H1 (cell line): ENCODE results near the gene SLC25A36. TPM values are rescaled to one million over a fixed set of nuclear protein-coding genes. Genes with fewer than 3 reads are reported as not detected.

Experiments
- CTCF ChIA-PET: fragments of 300-600 bp; sonication (Branson Sonifier 250); formaldehyde crosslinking; loops from one replicate; lab custom pipeline; 2021; ENCODE audit not compliant: partially characterized antibody; lab: Charles Lee
- POLR2A ChIA-PET: fragments of 300-600 bp; sonication (Branson Sonifier 250); formaldehyde crosslinking; loops from one replicate; lab custom pipeline; 2021; ENCODE audit warnings: inconsistent platforms; ENCODE audit not compliant: partially characterized antibody; lab: Charles Lee
- DNase-seq, 2 experiments: peaks; one replicate each; pipeline versions ENCODE4 v3.0.0 to v3.0.0-alpha.2; 2010 to 2022; ENCODE audit warnings: low spot score in 2 of 2, low read depth in 1 of 2, mixed read lengths in 1 of 2
- FAIRE-seq: peaks from 2 replicates; lab custom pipeline; 2011; peaks lifted over from hg19 to GRCh38; lab: Jason Lieb, UNC
- H2AFZ ChIP-seq: 2 replicates; pipeline ENCODE4 v1.8.1; 2012; ENCODE audit warnings: low read length, inconsistent platforms
- H2AK5ac ChIP-seq: 2 replicates; pipeline ENCODE4 v1.6.1; 2013; ENCODE audit warnings: low read depth, low read length
- H2BK120ac ChIP-seq: replicated peaks from 2 replicates; pipeline ENCODE3; 2013; ENCODE audit warnings: low read depth, low read length, inconsistent platforms
- H2BK12ac ChIP-seq: 2 replicates; pipeline ENCODE4 v1.6.1; 2013; ENCODE audit warnings: low read depth, low read length
- H2BK15ac ChIP-seq: 2 replicates; pipeline ENCODE4 v1.6.1; 2013; ENCODE audit warnings: low read length
- H2BK20ac ChIP-seq: 2 replicates; pipeline ENCODE4 v1.6.1; 2013; ENCODE audit warnings: low read length
- H2BK5ac ChIP-seq: 2 replicates; pipeline ENCODE4 v1.6.1; 2013; ENCODE audit warnings: low read depth, low read length
- H3K14ac ChIP-seq: 2 replicates; pipeline ENCODE4 v1.6.1; 2013; ENCODE audit warnings: inconsistent platforms; ENCODE audit not compliant: insufficient read length
- H3K18ac ChIP-seq: 2 replicates; pipeline ENCODE4 v1.6.1; 2013; ENCODE audit warnings: low read length; ENCODE audit errors: extremely low read depth
- H3K23ac ChIP-seq: 2 replicates; pipeline ENCODE4 v1.6.1; 2013; ENCODE audit warnings: inconsistent platforms; ENCODE audit not compliant: insufficient read length
- H3K23me2 ChIP-seq: 2 replicates; pipeline ENCODE4 v1.6.1; 2013; ENCODE audit warnings: low read depth, low read length
- H3K27ac ChIP-seq: 2 replicates; pipeline ENCODE4 v1.6.1; 2011; ENCODE audit warnings: low read depth, low read length, inconsistent platforms
- H3K27me3 ChIP-seq, 4 experiments: replicated peaks in 1 of 4; 1 replicate in 1 of 4; 2 replicates in 3 of 4; pipeline versions ENCODE4 v1.6.1 to v1.8.1; 2011 to 2013; ENCODE audit warnings: low read length in 3 of 4, mild to moderate bottlenecking in 3 of 4, inconsistent platforms in 2 of 4, mixed read lengths in 2 of 4, moderate library complexity in 1 of 4; ENCODE audit not compliant: control insufficient read depth in 3 of 4, insufficient read depth in 3 of 4; ENCODE audit errors: extremely low read depth in 1 of 4
- H3K36me3 ChIP-seq, 4 experiments: 2 replicates each; pipeline versions ENCODE4 v1.6.1 to v1.8.1; 2011 to 2013; ENCODE audit warnings: mild to moderate bottlenecking in 4 of 4, low read length in 3 of 4, moderate library complexity in 2 of 4, control low read depth in 1 of 4, inconsistent platforms in 1 of 4; ENCODE audit not compliant: insufficient read depth in 4 of 4, control insufficient read depth in 2 of 4
- H3K4ac ChIP-seq: replicated peaks from 2 replicates; pipeline ENCODE3; 2013; ENCODE audit warnings: low read length, low read depth, mixed read lengths, inconsistent platforms; ENCODE audit not compliant: insufficient read length
- H3K4me1 ChIP-seq, 4 experiments: replicated peaks in 1 of 4; 1 replicate in 1 of 4; 2 replicates in 3 of 4; pipeline versions ENCODE4 v1.6.1 to v1.8.1; 2011 to 2013; ENCODE audit warnings: low read length in 3 of 4, inconsistent platforms in 2 of 4, mixed read lengths in 1 of 4; ENCODE audit not compliant: insufficient read depth in 4 of 4, control insufficient read depth in 3 of 4
- H3K4me2 ChIP-seq, 2 experiments: 2 replicates each; pipeline versions ENCODE4 v1.6.1 to v1.8.1; 2011 to 2013; ENCODE audit warnings: low read depth in 2 of 2, low read length in 2 of 2, control low read depth in 1 of 2, inconsistent platforms in 1 of 2, mild to moderate bottlenecking in 1 of 2; ENCODE audit not compliant: insufficient read depth in 1 of 2
- H3K4me3 ChIP-seq, 4 experiments: fragments of 200-600, 300-600 bp in 1 of 4; sonication (generic), shearing (Covaris generic), sonication (Bioruptor Twin) in 1 of 4; 2 replicates each; pipeline versions ENCODE4 v1.5.1 to v1.8.1; 2011 to 2016; ENCODE audit warnings: low read length in 4 of 4, low read depth in 3 of 4, control low read depth in 2 of 4, inconsistent platforms in 2 of 4, mild to moderate bottlenecking in 2 of 4, mixed read lengths in 1 of 4, moderate library complexity in 1 of 4; ENCODE audit not compliant: insufficient read depth in 2 of 4; ENCODE audit errors: extremely low read depth in 1 of 4
- H3K56ac ChIP-seq: replicated peaks from 2 replicates; pipeline ENCODE3; 2013; ENCODE audit warnings: low read depth, mild to moderate bottlenecking, mixed read lengths, low read length, inconsistent platforms; ENCODE audit not compliant: insufficient read length
- H3K79me1 ChIP-seq: 2 replicates; pipeline ENCODE4 v1.6.1; 2013; ENCODE audit warnings: low read depth, low read length, control low read depth
- H3K79me2 ChIP-seq, 2 experiments: 2 replicates each; pipeline versions ENCODE4 v1.6.1 to v1.8.1; 2012 to 2013; ENCODE audit warnings: low read length in 2 of 2, mild to moderate bottlenecking in 2 of 2, inconsistent platforms in 1 of 2; ENCODE audit not compliant: insufficient read depth in 2 of 2, control insufficient read depth in 1 of 2
- H3K9ac ChIP-seq, 4 experiments: replicated peaks in 1 of 4; 1 replicate in 1 of 4; 2 replicates in 3 of 4; pipeline versions ENCODE4 v1.6.1 to v1.8.1; 2011 to 2013; ENCODE audit warnings: low read depth in 3 of 4, low read length in 3 of 4, control low read depth in 2 of 4, mild to moderate bottlenecking in 2 of 4, moderate library complexity in 2 of 4, inconsistent platforms in 1 of 4; ENCODE audit errors: extremely low read depth in 1 of 4
- H3K9me3 ChIP-seq, 2 experiments: 2 replicates each; pipeline versions ENCODE4 v1.6.1 to v1.8.1; 2012 to 2013; ENCODE audit warnings: mild to moderate bottlenecking in 2 of 2, moderate library complexity in 2 of 2, control low read depth in 1 of 2, inconsistent platforms in 1 of 2, low read depth in 1 of 2, low read length in 1 of 2, mixed read lengths in 1 of 2; ENCODE audit not compliant: insufficient read depth in 2 of 2
- H4K20me1 ChIP-seq, 2 experiments: replicated peaks in 1 of 2; 2 replicates each; pipeline versions ENCODE3 to v1.8.1; 2011 to 2013; ENCODE audit warnings: inconsistent platforms in 2 of 2, low read length in 2 of 2, mild to moderate bottlenecking in 1 of 2; ENCODE audit not compliant: insufficient read depth in 2 of 2, control insufficient read depth in 1 of 2
- H4K5ac ChIP-seq: 2 replicates; pipeline ENCODE4 v1.6.1; 2013; ENCODE audit warnings: low read length, low read depth, mixed read lengths, inconsistent platforms; ENCODE audit not compliant: insufficient read length
- H4K8ac ChIP-seq: 2 replicates; pipeline ENCODE4 v1.8.0; 2013; ENCODE audit warnings: mild to moderate bottlenecking, moderate library complexity, low read length, inconsistent platforms; ENCODE audit not compliant: insufficient read depth; ENCODE audit errors: extremely low read depth
- H4K91ac ChIP-seq: replicated peaks from 2 replicates; pipeline ENCODE3; 2013; ENCODE audit warnings: low read length, mixed read lengths, inconsistent platforms; ENCODE audit not compliant: insufficient read length
- CREB1 ChIP-seq: IDR thresholded peaks from 2 replicates; pipeline ENCODE4 v1.6.1; 2012; ENCODE audit warnings: inconsistent platforms
- SRF ChIP-seq: IDR thresholded peaks from 2 replicates; pipeline ENCODE4 v1.6.1; 2011; ENCODE audit warnings: mild to moderate bottlenecking, low read depth, low read length, moderate library complexity
- TEAD4 ChIP-seq: IDR thresholded peaks from 2 replicates; pipeline ENCODE4 v1.6.1; 2012; ENCODE audit warnings: low read depth, low read length, inconsistent platforms, mixed read lengths
- WGBS, 2 experiments: shearing (Covaris generic) in 1 of 2; methylation state at CpG; one replicate each; pipeline versions ENCODE4 v1.1.6 to v1.1.7; 2013 to 2015; ENCODE audit warnings: low lambda C conversion rate in 2 of 2, mixed read lengths in 2 of 2, inconsistent platforms in 1 of 2, low coverage in 1 of 2, missing lambda C conversion rate in 1 of 2; ENCODE audit not compliant: insufficient replicate concordance in 2 of 2, insufficient coverage in 1 of 2, insufficient read length in 1 of 2; ENCODE audit errors: extremely low coverage in 1 of 2, missing lambda C conversion rate in 1 of 2; 5-methylcytosine and 5-hydroxymethylcytosine counted together
- polyA plus RNA-seq, 7 experiments: library from polyadenylated mRNA; depleted of rRNA in 3 of 7; stranded (reverse) in 5 of 7; unstranded in 2 of 7; fragments of >200 nt in 5 of 7; fragments of 200-250 nt in 2 of 7; gene quantifications; 1 replicate in 5 of 7; 2 replicates in 1 of 7; 4 replicates in 1 of 7; pipeline versions ENCODE4 v1.2.1 to v1.2.3, GENCODE V29; 2011 to 2013; ENCODE audit warnings: missing spikeins in 2 of 7, mixed read lengths in 2 of 7
- total RNA-seq: library from RNA; stranded (reverse); fragmentation: NEBNext Ultra II Directional; extraction: Animal tissue kit (Norgen Biotek cat#: 25700); gene quantifications from 2 replicates; pipeline ENCODE4 v1.2.1, GENCODE V29; 2021

SLC25A36 gene
- total and polyA plus RNA-seq, 2 of the 8 experiments (the other 6 are each of a cell fraction or from before 2014, with no cell fraction given), result 42.9 to 71.8 TPM

- Histone ChIP-seq H3K14ac (no peak overlapping the region), H2BK120ac (no peak overlapping the region), H3K9ac (no peak overlapping the region), H3K9me3 (no peaks in the 10 kb centered on the region), H3K4ac (no peak overlapping the region), H3K56ac (no peak overlapping the region), H3K4me3 (no peak overlapping the region), H3K79me2 (no peaks in the 10 kb centered on the region), H2BK12ac (no peak overlapping the region), H3K27ac (no peak overlapping the region), H2AK5ac (no peak overlapping the region), H2BK5ac (no peak overlapping the region), H3K4me2 (no peak overlapping the region), H3K23me2 (no peaks in the 10 kb centered on the region), H2BK15ac (no peak overlapping the region), H4K8ac (no peak overlapping the region), H2BK20ac (no peak overlapping the region), H3K23ac (no peak overlapping the region), H4K20me1 (no peaks in the 10 kb centered on the region), H3K4me1 (peaks cover 0 to 11% (median 0%) of the 10 kb centered on the region in 4 experiments; a peak in 2 of 7 replicates), H3K36me3 (no peaks in the 10 kb centered on the region), H3K27me3 (peaks cover 0 to 2% (median 0%) of the 10 kb centered on the region in 4 experiments; a peak in 1 of 7 replicates), H2AFZ (no peak overlapping the region; the same call in 1 of the 2 replicates), H3K18ac (no peak overlapping the region), H4K91ac (no peak overlapping the region), H3K79me1 (no peaks in the 10 kb centered on the region), H4K5ac (no peak overlapping the region)
- DNase-seq (no peak), FAIRE-seq (peak; percentile 57)
- WGBS, 2 experiments, result 79% methylated on average over 2 of the region's 2 CpGs; no CpG with 5 or more reads in 1 of the 2 experiments
- ChIA-PET POLR2A (interaction anchor here (0.7 to 1.0 kb wide), 2 partner anchors 10 to 80 kb away, joined by 3 to 4 read pairs; no protein-coding TSS in a partner anchor), CTCF (interaction anchor here (0.6 to 12.1 kb wide), 26 partner anchors 10 to 228 kb away, joined by 3 to 123 read pairs (median 7); no protein-coding TSS in a partner anchor)
- TF ChIP-seq TEAD4 (no peak), CREB1 (0 out of 2 replicates have a peak, but pooled peaks have one; percentile 7), SRF (peak; percentile 87)
These were observed 70.9 kb downstream of the SLC25A36 start for GRCh38 chr3:141012571-141012970.
